ENCODE measurements around the gene ZNF407. TPM values are rescaled to one million over a fixed set of nuclear protein-coding genes. Genes with fewer than 3 reads are reported as not detected.

ZNF407 gene
- total and polyA plus RNA-seq, 9 donors, result 5.3 to 22.3 (median 18.7) TPM

GRCh38 chr18:74935434-74935833 lies 337.8 kb downstream of the ZNF407 start:
- WGBS, 3 donors, result 90 to 96% (median 91%) methylated on average over 7 of the region's 7 CpGs
- DNase-seq, result no peak
- no peak overlapping the region for H3K27ac ChIP-seq
- no peak overlapping the region for H3K4me3 ChIP-seq
- TF ChIP-seq EP300 (IDR thresholded peaks at IDR 0.05) (no peak), POLR2A (IDR thresholded peaks at IDR 0.05) (no peak)
- TF ChIP-seq, protein P1, sequence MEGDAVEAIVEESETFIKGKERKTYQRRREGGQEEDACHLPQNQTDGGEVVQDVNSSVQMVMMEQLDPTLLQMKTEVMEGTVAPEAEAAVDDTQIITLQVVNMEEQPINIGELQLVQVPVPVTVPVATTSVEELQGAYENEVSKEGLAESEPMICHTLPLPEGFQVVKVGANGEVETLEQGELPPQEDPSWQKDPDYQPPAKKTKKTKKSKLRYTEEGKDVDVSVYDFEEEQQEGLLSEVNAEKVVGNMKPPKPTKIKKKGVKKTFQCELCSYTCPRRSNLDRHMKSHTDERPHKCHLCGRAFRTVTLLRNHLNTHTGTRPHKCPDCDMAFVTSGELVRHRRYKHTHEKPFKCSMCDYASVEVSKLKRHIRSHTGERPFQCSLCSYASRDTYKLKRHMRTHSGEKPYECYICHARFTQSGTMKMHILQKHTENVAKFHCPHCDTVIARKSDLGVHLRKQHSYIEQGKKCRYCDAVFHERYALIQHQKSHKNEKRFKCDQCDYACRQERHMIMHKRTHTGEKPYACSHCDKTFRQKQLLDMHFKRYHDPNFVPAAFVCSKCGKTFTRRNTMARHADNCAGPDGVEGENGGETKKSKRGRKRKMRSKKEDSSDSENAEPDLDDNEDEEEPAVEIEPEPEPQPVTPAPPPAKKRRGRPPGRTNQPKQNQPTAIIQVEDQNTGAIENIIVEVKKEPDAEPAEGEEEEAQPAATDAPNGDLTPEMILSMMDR (IDR thresholded peaks at IDR 0.05), result no peak
- no peaks in the 10 kb centered on the region for H3K27me3 ChIP-seq
- no peaks in the 10 kb centered on the region for H3K36me3 ChIP-seq
- no peaks in the 10 kb centered on the region for H3K9me3 ChIP-seq
- no peaks in the 10 kb centered on the region for H3K4me1 ChIP-seq (ENCODE audit: insufficient read depth)
- intact Hi-C loops (cut with DNase I), result no loop called here

DNA sequence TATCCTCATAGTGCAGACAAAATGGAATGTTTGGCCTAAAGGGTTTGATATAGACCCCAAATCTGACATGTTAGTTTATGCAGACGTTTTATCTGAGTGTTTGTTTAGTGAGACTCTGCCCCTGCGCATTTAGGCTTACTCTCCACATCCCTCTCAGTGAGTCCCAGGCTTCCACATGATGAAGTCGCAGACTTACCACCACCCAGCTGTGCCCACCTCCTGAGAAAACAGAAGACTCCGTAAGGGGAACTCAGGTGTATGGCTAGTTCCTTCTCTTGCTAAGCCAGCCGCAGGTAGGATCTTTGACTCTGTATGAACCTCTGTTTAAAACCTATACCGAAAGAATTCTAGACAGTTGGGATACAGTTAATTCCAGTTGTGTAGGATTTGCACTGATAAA lies 338.7 kb downstream of the ZNF407 start:
- intact Hi-C loops (cut with DNase I), result no loop called here
- TF ChIP-seq POLR2A (IDR thresholded peaks at IDR 0.05) (no peak), EP300 (IDR thresholded peaks at IDR 0.05) (no peak)
- TF ChIP-seq, protein P1 (IDR thresholded peaks at IDR 0.05), result no peak
- Histone ChIP-seq H3K4me1 (ENCODE audit: insufficient read depth) (no peaks in the 10 kb centered on the region), H3K9me3 (no peaks in the 10 kb centered on the region), H3K4me3 (no peak overlapping the region), H3K27me3 (no peaks in the 10 kb centered on the region), H3K27ac (no peak overlapping the region), H3K36me3 (no peaks in the 10 kb centered on the region)
- WGBS, 3 donors, result 85 to 90% (median 90%) methylated on average over 6 of the region's 6 CpGs
- DNase-seq, result no peak

GRCh38 chr18:74937291-74937690 lies 339.6 kb downstream of the ZNF407 start:
- H3K4me1 ChIP-seq (ENCODE audit: insufficient read depth), result no peaks in the 10 kb centered on the region
- H3K27ac ChIP-seq, result no peak overlapping the region
- no peak overlapping the region for H3K4me3 ChIP-seq
- H3K9me3 ChIP-seq, result no peaks in the 10 kb centered on the region
- intact Hi-C loops (cut with DNase I), result no loop called here
- no peaks in the 10 kb centered on the region for H3K27me3 ChIP-seq
- 96 to 98% (median 97%) methylated on average over 1 of the region's 1 CpG for WGBS, 3 donors
- TF ChIP-seq POLR2A (IDR thresholded peaks at IDR 0.05), result no peak
- no peak for TF ChIP-seq EP300 (IDR thresholded peaks at IDR 0.05)
- TF ChIP-seq, protein P1 (IDR thresholded peaks at IDR 0.05), result no peak
- no peaks in the 10 kb centered on the region for H3K36me3 ChIP-seq
- DNase-seq, result no peak

- DNase-seq, result no peak
- no peak for TF ChIP-seq POLR2A (IDR thresholded peaks at IDR 0.05)
- TF ChIP-seq EP300 (IDR thresholded peaks at IDR 0.05), result no peak
- TF ChIP-seq, protein P1 (IDR thresholded peaks at IDR 0.05), result no peak
- no peaks in the 10 kb centered on the region for H3K4me1 ChIP-seq (ENCODE audit: insufficient read depth)
- intact Hi-C loops (cut with DNase I), result no loop called here
- no peak overlapping the region for H3K4me3 ChIP-seq
- 95 to 97% (median 96%) methylated on average over 5 of the region's 5 CpGs for WGBS, 3 donors
- H3K36me3 ChIP-seq, result no peaks in the 10 kb centered on the region
- no peaks in the 10 kb centered on the region for H3K27me3 ChIP-seq
- no peaks in the 10 kb centered on the region for H3K9me3 ChIP-seq
- H3K27ac ChIP-seq, result no peak overlapping the region
Observed at GRCh38 chr18:74940856-74941255, 343.2 kb downstream of the ZNF407 start.
